ENCODE results near the gene OR13C5.

DNA sequence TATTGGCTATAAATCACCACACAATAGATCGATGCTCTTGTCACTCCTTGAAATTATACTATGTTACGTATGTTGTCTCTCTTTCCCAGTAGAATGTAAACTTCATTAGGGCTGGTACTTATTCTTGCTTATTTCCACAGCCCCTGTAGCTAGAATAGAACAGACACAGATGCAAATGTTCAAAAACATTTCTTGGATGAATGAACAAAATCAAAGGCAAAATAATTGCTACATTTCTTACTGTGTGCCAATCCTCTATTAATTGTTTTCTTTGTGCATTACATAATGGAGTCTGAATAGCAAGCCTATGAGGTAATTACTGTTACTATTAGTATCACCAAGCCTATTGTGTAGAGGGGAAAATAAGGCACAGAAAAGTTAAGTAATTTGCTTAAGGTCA is 6.9 kb upstream of the OR13C5 start:
- no peak for TF ChIP-seq EZH2phosphoT487 (IDR thresholded peaks at IDR 0.05; ENCODE audit: insufficient read depth, low read depth)
- TF ChIP-seq EZH2 (IDR thresholded peaks at IDR 0.05; ENCODE audit: insufficient read depth, poor library complexity, severe bottlenecking): no peak
